Lower leg skin (tissue), 3 donors: ENCODE data around the gene GABARAP.

ENCODE experiments used
- CTCF ChIP-seq, 3 donors: fragments of 450-650 bp; IDR thresholded peaks; one replicate each; pipeline ENCODE4 v1.5.1; 2016; ENCODE audit warnings: antibody characterized with exemption in 3 of 3, mild to moderate bottlenecking in 3 of 3, moderate library complexity in 2 of 3
- POLR2A ChIP-seq, 2 donors: fragments of 450-650 bp; IDR thresholded peaks; one replicate each; pipeline ENCODE4 v1.6.1; 2016 to 2017; ENCODE audit warnings: antibody characterized with exemption in 2 of 2, mild to moderate bottlenecking in 1 of 2, moderate library complexity in 1 of 2

GRCh38 chr17:7204336-7204735 is 37.9 kb downstream of the GABARAP start:
- no peak for TF ChIP-seq CTCF (IDR thresholded peaks at IDR 0.05)
- TF ChIP-seq POLR2A (IDR thresholded peaks at IDR 0.05): no peak
